Upper lobe of left lung (tissue), 6 donors: ENCODE measurements around the gene GNPAT. TPM values are rescaled to one million over a fixed set of nuclear protein-coding genes. Genes with fewer than 3 reads are reported as not detected.

Source experiments
- ATAC-seq, 2 donors: fragments of 200-7000 bp; cut with Tn5 transposase; one replicate each; pipeline ENCODE4 v1.9.1; 2022; ENCODE audit warnings: mild to moderate bottlenecking in 2 of 2, moderate library complexity in 2 of 2; ENCODE audit not compliant: low FRiP score in 2 of 2
- DNase-seq, 2 donors: peaks; one replicate each; pipeline ENCODE4 v3.0.0-alpha.2; 2019 to 2020
- H3K27ac ChIP-seq, 4 donors: fragments of 200-600 bp; sonication (generic); one replicate each; pipeline ENCODE4 v1.5.1; 2016 to 2019
- H3K27me3 ChIP-seq, 4 donors: fragments of 200-600 bp; sonication (generic); one replicate each; pipeline ENCODE4 v1.5.1; 2017 to 2019
- H3K36me3 ChIP-seq, 4 donors: fragments of 200-600 bp; sonication (generic); one replicate each; pipeline ENCODE4 v1.5.1; 2016 to 2019
- H3K4me1 ChIP-seq, 4 donors: fragments of 200-600 bp; sonication (generic); one replicate each; pipeline ENCODE4 v1.5.1; 2018 to 2019
- H3K4me3 ChIP-seq, 4 donors: fragments of 200-600 bp; sonication (generic); one replicate each; pipeline ENCODE4 v1.5.1; 2017 to 2019; ENCODE audit warnings: mild to moderate bottlenecking in 2 of 4, moderate library complexity in 1 of 4
- H3K9me3 ChIP-seq, 4 donors: fragments of 200-600 bp; sonication (generic); one replicate each; pipeline ENCODE4 v1.5.1; 2018 to 2019
- EP300 ChIP-seq, 4 donors: sonication (generic); formaldehyde crosslinking; IDR thresholded peaks; one replicate each; pipeline ENCODE4 v1.5.1; 2017; ENCODE audit warnings: antibody characterized with exemption in 4 of 4, control low read depth in 2 of 4
- POLR2A ChIP-seq, 4 donors: fragments of 450-650 bp; IDR thresholded peaks; one replicate each; pipeline ENCODE4 v1.5.1; 2016 to 2017; ENCODE audit warnings: antibody characterized with exemption in 4 of 4, mild to moderate bottlenecking in 2 of 4
- POLR2AphosphoS5 ChIP-seq, 2 donors: sonication (generic); formaldehyde crosslinking; IDR thresholded peaks; one replicate each; pipeline ENCODE4 v1.5.1; 2017; ENCODE audit warnings: antibody characterized with exemption in 2 of 2
- WGBS, 2 donors: methylation state at CpG; one replicate each; pipeline ENCODE4 v1.1.5; 2017 to 2018; 5-methylcytosine and 5-hydroxymethylcytosine counted together
- total RNA-seq, 6 donors: library from RNA; depleted of rRNA in 4 of 6; stranded (reverse); fragments of >200 nt in 4 of 6; gene quantifications; one replicate each; pipeline versions ENCODE4 v1.1.0 to v1.2.1, GENCODE V29; 2016 to 2021
- TF ChIP-seq, protein P1 (sequence below), 6 experiments: fragments of 450-650 bp in 4 of 6; fragments of 200-600 bp in 2 of 6; sonication (generic) in 2 of 6; IDR thresholded peaks; one replicate each; pipeline ENCODE4 v1.5.1; 2016 to 2019; ENCODE audit warnings: antibody characterized with exemption in 6 of 6
- donor health status: DM: no; HTN: no; CAD: no; lungs with moderate emphysema.
- donor health status: DM: no; HTN: yes; CAD: no; lungs with severe emphysema.

The GNPAT gene
- total RNA-seq, 6 donors from 2014 or later, result 14.0 to 65.0 (median 30.5) TPM

DNA sequence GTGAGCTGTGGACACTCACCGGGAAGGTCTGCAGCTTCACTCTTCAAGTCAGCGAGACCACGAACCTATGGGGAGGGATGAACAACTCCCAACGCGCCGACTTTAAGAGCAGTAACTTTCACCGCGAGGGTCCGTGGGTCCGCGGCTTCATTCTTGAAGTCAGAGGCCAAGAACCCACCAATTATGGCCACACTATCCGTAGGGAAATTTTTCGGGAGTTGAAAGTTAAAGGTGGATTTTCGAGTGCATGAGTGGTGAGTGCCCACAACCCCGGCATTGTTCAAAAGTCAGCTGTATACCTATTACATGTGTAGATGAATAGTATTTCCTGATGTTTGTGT is 77.0 kb downstream of the GNPAT start:
- Histone ChIP-seq H3K27me3 (no peaks in the 10 kb centered on the region), H3K27ac (no peak overlapping the region), H3K9me3 (no peaks in the 10 kb centered on the region), H3K36me3 (no peaks in the 10 kb centered on the region), H3K4me1 (no peaks in the 10 kb centered on the region), H3K4me3 (no peak overlapping the region)
- 92 to 96% methylated on average over 15 of the region's 15 CpGs for WGBS, 2 donors
- ATAC-seq (no peak), DNase-seq (no peak)
- TF ChIP-seq POLR2AphosphoS5 (IDR thresholded peaks at IDR 0.05) (no peak), POLR2A (IDR thresholded peaks at IDR 0.05) (no peak), EP300 (IDR thresholded peaks at IDR 0.05) (no peak)
- TF ChIP-seq, protein P1, sequence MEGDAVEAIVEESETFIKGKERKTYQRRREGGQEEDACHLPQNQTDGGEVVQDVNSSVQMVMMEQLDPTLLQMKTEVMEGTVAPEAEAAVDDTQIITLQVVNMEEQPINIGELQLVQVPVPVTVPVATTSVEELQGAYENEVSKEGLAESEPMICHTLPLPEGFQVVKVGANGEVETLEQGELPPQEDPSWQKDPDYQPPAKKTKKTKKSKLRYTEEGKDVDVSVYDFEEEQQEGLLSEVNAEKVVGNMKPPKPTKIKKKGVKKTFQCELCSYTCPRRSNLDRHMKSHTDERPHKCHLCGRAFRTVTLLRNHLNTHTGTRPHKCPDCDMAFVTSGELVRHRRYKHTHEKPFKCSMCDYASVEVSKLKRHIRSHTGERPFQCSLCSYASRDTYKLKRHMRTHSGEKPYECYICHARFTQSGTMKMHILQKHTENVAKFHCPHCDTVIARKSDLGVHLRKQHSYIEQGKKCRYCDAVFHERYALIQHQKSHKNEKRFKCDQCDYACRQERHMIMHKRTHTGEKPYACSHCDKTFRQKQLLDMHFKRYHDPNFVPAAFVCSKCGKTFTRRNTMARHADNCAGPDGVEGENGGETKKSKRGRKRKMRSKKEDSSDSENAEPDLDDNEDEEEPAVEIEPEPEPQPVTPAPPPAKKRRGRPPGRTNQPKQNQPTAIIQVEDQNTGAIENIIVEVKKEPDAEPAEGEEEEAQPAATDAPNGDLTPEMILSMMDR (IDR thresholded peaks at IDR 0.05), result no peak

DNA sequence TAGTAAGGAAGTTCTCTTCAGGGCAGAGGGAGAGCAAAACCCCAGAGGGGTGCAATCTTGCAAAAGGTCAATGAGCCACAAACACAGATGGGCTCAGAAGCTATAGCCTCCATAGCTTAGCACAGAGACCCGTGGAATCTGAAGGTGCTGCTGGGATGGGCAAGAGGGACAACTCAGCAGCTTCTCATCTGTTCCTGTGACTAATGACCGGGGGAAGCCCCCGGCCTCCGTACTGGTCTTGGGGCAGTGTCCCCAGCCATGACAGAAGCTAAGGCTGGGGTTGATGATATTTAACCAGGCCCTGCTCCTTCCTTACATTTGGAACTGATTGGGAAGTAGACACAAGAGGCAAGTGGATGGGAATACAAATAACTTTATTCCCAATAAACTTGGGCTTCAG is 77.6 kb downstream of the GNPAT start:
- H3K27ac ChIP-seq, result no peak overlapping the region
- no peaks in the 10 kb centered on the region for H3K9me3 ChIP-seq
- no peak overlapping the region for H3K4me3 ChIP-seq
- H3K4me1 ChIP-seq, result no peaks in the 10 kb centered on the region
- TF ChIP-seq, protein P1 (IDR thresholded peaks at IDR 0.05), result no peak
- TF ChIP-seq POLR2A (IDR thresholded peaks at IDR 0.05) (no peak), POLR2AphosphoS5 (IDR thresholded peaks at IDR 0.05) (no peak), EP300 (IDR thresholded peaks at IDR 0.05) (no peak)
- WGBS, 2 donors, result 83% methylated on average over 1 to 4 of the region's 4 CpGs
- no peak for DNase-seq
- no peaks in the 10 kb centered on the region for H3K36me3 ChIP-seq
- H3K27me3 ChIP-seq, result no peaks in the 10 kb centered on the region
- ATAC-seq, result no peak

DNA sequence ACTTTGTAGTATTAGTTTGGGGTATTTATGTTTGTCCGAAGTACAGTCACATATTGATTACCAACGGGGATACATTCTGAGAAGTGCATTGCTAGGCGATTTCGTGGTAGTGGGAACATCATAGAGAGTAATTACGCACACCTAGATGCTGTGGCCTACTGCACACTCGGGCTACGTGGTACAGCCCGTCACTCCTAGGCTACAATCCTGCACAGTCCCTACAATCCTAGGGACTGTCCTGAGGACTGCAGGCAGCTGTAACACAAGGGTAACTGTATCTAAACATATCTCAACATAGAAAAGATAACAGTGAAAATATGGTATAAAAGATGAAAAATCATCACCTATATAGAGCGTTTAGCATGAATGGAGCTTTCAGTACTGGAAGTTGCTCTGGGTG is 78.1 kb downstream of the GNPAT start:
- no peaks in the 10 kb centered on the region for H3K27me3 ChIP-seq
- WGBS, 2 donors, result 90 to 91% methylated on average over 9 of the region's 9 CpGs

DNA sequence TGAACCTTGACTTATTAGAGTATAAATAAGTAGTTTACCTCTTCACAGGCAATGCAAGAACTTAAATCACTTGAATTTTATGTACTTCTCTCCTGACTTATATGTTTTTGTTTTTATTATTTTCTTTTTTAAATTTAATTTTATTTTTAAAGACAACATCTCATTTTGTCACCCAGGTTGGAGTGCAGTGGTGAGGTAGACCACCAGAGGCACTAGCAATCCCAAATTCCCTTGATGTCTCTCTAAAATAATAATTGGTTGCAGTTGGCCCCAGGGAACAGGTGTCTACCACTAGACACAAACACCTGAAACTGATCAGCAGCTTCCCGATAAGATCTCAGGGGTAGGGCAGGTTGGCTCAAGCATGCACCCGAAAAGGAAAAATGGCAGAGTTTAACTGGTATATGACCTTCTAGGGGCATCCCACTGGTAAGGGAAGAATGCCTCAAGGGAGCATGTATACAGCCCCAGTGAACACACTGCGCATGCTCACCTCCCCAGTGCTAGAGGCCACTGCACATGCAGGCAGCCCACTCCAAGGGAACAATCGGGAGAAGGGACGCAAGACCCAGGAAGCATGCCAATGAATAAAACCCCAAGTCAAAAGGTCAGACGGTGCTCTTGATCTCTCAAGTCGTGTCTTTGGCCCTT is 82.0 kb downstream of the GNPAT start:
- ATAC-seq (no peak), DNase-seq (no peak)
- TF ChIP-seq EP300 (IDR thresholded peaks at IDR 0.05), result no peak
- TF ChIP-seq, protein P1 (IDR thresholded peaks at IDR 0.05), result no peak
- no peak for TF ChIP-seq POLR2AphosphoS5 (IDR thresholded peaks at IDR 0.05)
- no peak overlapping the region for H3K4me3 ChIP-seq
- H3K36me3 ChIP-seq, result no peaks in the 10 kb centered on the region
- no peaks in the 10 kb centered on the region for H3K27me3 ChIP-seq
- no peaks in the 10 kb centered on the region for H3K4me1 ChIP-seq
- H3K9me3 ChIP-seq, result no peaks in the 10 kb centered on the region
- WGBS, 2 donors, result 66 to 72% methylated on average over 7 of the region's 7 CpGs
- H3K27ac ChIP-seq, result no peak overlapping the region

More for the DNA sequence above, 78.1 kb downstream of the GNPAT start:
- Histone ChIP-seq H3K4me3 (no peak overlapping the region), H3K4me1 (no peaks in the 10 kb centered on the region), H3K9me3 (no peaks in the 10 kb centered on the region), H3K27ac (no peak overlapping the region), H3K36me3 (no peaks in the 10 kb centered on the region)
- ATAC-seq (peak in 1 of 2 donors; percentile 51), DNase-seq (no peak)
- TF ChIP-seq, protein P1 (IDR thresholded peaks at IDR 0.05), result no peak
- TF ChIP-seq POLR2A (IDR thresholded peaks at IDR 0.05), result no peak
- TF ChIP-seq EP300 (IDR thresholded peaks at IDR 0.05), result no peak
- TF ChIP-seq POLR2AphosphoS5 (IDR thresholded peaks at IDR 0.05), result no peak

DNA sequence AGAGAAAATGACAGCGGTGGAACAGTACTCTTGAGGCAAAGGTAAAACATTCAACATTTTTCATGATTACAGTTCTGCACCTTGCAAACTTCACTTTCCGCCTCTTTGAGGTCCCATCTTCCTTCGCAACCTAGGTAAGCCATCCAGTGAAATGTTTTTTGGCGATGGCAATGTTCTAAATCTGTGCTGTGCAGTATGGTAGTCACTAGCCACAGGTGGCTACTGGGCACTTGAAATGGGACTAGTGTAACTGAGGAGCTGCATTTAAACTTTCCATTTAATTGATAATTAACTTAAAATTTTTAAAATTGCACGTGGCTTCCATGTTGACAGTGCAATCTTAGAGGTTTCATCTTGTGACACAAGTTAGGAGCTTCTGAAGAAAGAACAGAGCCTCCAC is 83.6 kb downstream of the GNPAT start:
- Histone ChIP-seq H3K4me1 (no peaks in the 10 kb centered on the region), H3K9me3 (no peaks in the 10 kb centered on the region), H3K27ac (no peak overlapping the region), H3K36me3 (no peaks in the 10 kb centered on the region), H3K27me3 (no peaks in the 10 kb centered on the region), H3K4me3 (no peak overlapping the region)
- TF ChIP-seq EP300 (IDR thresholded peaks at IDR 0.05) (no peak), POLR2AphosphoS5 (IDR thresholded peaks at IDR 0.05) (no peak), POLR2A (IDR thresholded peaks at IDR 0.05) (no peak)
- TF ChIP-seq, protein P1 (IDR thresholded peaks at IDR 0.05), result no peak
- WGBS, 2 donors, result 85 to 89% methylated on average over 5 of the region's 5 CpGs
- no peak for DNase-seq
- no peak for ATAC-seq
